ENCODE data around the gene ZNF174. TPM values are rescaled to one million over a fixed set of nuclear protein-coding genes. Genes with fewer than 3 reads are reported as not detected.

ZNF174 gene
- total RNA-seq, 3 donors from 2014 or later (not counting 1 experiment from before 2014, with no cell fraction given): 3.5 to 9.0 (median 7.5) TPM

GRCh38 chr16:3358871-3359270 lies 42.1 kb upstream of the ZNF174 start:
- H3K4me3 ChIP-seq (ENCODE audit: low read length): no peak overlapping the region
- intact Hi-C loops (cut with micrococcal nuclease): no loop called here
- Mint-ChIP-seq H3K27me3 (ENCODE audit: low read depth in 2 of 2) (peaks cover 20 to 52% of the 10 kb centered on the region in 2 donors), H3K27ac (no peak overlapping the region), H3K9me3 (peaks cover 3 to 6% of the 10 kb centered on the region in 2 donors), H3K4me3 (no peak overlapping the region), H3K4me1 (peaks cover 0 to 3% of the 10 kb centered on the region in 2 donors), H3K36me3 (peaks cover 24% of the 10 kb centered on the region)
- ATAC-seq (no peak), DNase-seq (no peak)
- WGBS (ENCODE audit: insufficient coverage): no CpG with 5 or more reads among the region's 1 CpG
- no peaks in the 10 kb centered on the region for H3K36me3 ChIP-seq (ENCODE audit: control insufficient read depth, insufficient read depth, low read length)
- no peak overlapping the region for H3K27ac ChIP-seq (ENCODE audit: low read length)
- TF ChIP-seq, protein P1, sequence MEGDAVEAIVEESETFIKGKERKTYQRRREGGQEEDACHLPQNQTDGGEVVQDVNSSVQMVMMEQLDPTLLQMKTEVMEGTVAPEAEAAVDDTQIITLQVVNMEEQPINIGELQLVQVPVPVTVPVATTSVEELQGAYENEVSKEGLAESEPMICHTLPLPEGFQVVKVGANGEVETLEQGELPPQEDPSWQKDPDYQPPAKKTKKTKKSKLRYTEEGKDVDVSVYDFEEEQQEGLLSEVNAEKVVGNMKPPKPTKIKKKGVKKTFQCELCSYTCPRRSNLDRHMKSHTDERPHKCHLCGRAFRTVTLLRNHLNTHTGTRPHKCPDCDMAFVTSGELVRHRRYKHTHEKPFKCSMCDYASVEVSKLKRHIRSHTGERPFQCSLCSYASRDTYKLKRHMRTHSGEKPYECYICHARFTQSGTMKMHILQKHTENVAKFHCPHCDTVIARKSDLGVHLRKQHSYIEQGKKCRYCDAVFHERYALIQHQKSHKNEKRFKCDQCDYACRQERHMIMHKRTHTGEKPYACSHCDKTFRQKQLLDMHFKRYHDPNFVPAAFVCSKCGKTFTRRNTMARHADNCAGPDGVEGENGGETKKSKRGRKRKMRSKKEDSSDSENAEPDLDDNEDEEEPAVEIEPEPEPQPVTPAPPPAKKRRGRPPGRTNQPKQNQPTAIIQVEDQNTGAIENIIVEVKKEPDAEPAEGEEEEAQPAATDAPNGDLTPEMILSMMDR (IDR thresholded peaks at IDR 0.05): no peak
- H3K9me3 ChIP-seq (ENCODE audit: control insufficient read depth, insufficient read depth, low read length): peaks cover 5% of the 10 kb centered on the region
- peaks cover 12% of the 10 kb centered on the region for H3K27me3 ChIP-seq (ENCODE audit: control insufficient read depth, insufficient read depth, low read length)
- H3K4me1 ChIP-seq (ENCODE audit: control insufficient read depth, insufficient read depth, low read length): no peaks in the 10 kb centered on the region

- Histone ChIP-seq H3K9me3 (ENCODE audit: control insufficient read depth, insufficient read depth, low read length) (peaks cover 34% of the 10 kb centered on the region), H3K4me1 (ENCODE audit: control insufficient read depth, insufficient read depth, low read length) (peaks cover 16% of the 10 kb centered on the region), H3K4me3 (ENCODE audit: low read length) (no peak overlapping the region), H3K27ac (ENCODE audit: low read length) (no peak overlapping the region), H3K36me3 (ENCODE audit: control insufficient read depth, insufficient read depth, low read length) (no peaks in the 10 kb centered on the region), H3K27me3 (ENCODE audit: control insufficient read depth, insufficient read depth, low read length) (peaks cover 12% of the 10 kb centered on the region)
- TF ChIP-seq, protein P1 (IDR thresholded peaks at IDR 0.05): no peak
- intact Hi-C loops (cut with micrococcal nuclease): loop anchor here (10.0 kb wide), 1 partner anchor 58 kb away; the partner anchor contains the start of genes TIGD7 and ZNF75A
- H3K36me3 Mint-ChIP-seq: peaks cover 18% of the 10 kb centered on the region
- H3K27me3 Mint-ChIP-seq (ENCODE audit: low read depth in 2 of 2): peaks cover 16 to 34% of the 10 kb centered on the region in 2 donors
- peaks cover 0 to 10% of the 10 kb centered on the region in 2 donors for H3K4me1 Mint-ChIP-seq
- H3K9me3 Mint-ChIP-seq: peaks cover 0 to 5% of the 10 kb centered on the region in 2 donors
- ATAC-seq (no peak), DNase-seq (no peak)
- no peak overlapping the region for H3K4me3 Mint-ChIP-seq
- H3K27ac Mint-ChIP-seq: no peak overlapping the region
Observed at GRCh38 chr16:3362931-3363330, 38.1 kb upstream of the ZNF174 start.

DNA sequence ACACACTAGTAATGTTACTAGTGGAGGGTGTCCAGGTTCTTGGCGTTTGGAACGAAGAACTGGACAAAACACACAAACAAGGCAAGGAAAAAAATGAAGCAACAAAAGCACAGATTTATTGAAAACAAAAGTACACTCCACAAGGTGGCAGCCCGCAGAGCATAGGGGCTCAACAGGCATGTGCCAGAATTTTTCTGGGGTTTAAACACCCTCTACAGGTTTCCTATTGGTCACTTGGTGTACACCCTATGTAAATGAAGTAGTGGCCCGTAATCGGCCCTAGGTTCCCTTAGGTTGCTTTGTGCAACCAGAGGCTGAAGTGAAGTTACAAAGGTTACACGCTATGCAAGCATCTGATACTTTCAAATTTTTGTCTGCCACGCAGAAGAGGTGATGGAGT lies 37.2 kb upstream of the ZNF174 start:
- Mint-ChIP-seq H3K9me3 (peaks cover 0 to 5% of the 10 kb centered on the region in 2 donors), H3K36me3 (peaks cover 18% of the 10 kb centered on the region), H3K27ac (no peak overlapping the region), H3K4me3 (no peak overlapping the region), H3K4me1 (peaks cover 0 to 10% of the 10 kb centered on the region in 2 donors), H3K27me3 (ENCODE audit: low read depth in 2 of 2) (peaks cover 16 to 31% of the 10 kb centered on the region in 2 donors)
- Histone ChIP-seq H3K4me3 (ENCODE audit: low read length) (no peak overlapping the region), H3K27me3 (ENCODE audit: control insufficient read depth, insufficient read depth, low read length) (peaks cover 12% of the 10 kb centered on the region), H3K36me3 (ENCODE audit: control insufficient read depth, insufficient read depth, low read length) (no peaks in the 10 kb centered on the region), H3K27ac (ENCODE audit: low read length) (no peak overlapping the region), H3K4me1 (ENCODE audit: control insufficient read depth, insufficient read depth, low read length) (peaks cover 16% of the 10 kb centered on the region), H3K9me3 (ENCODE audit: control insufficient read depth, insufficient read depth, low read length) (peaks cover 34% of the 10 kb centered on the region)
- peak in 1 of 2 donors; percentile 6 for DNase-seq
- WGBS (ENCODE audit: insufficient coverage): 96% methylated on average over 7 of the region's 7 CpGs
- intact Hi-C loops (cut with micrococcal nuclease): loop anchor here (10.0 kb wide), 1 partner anchor 59 kb away; the partner anchor contains the start of genes TIGD7 and ZNF75A
- no peak for ATAC-seq
- TF ChIP-seq, protein P1 (IDR thresholded peaks at IDR 0.05): no peak

Data from natural killer cell (primary cell).